ENCODE measurements around the gene CMTM3. TPM values are rescaled to one million over a fixed set of nuclear protein-coding genes. Genes with fewer than 3 reads are reported as not detected.
"Not testable (repeated sequence)": the region's sequence is repeated elsewhere in the genome, so short reads cannot be mapped to it uniquely, and the experiment has no call there.

Gene CMTM3
- total and polyA plus RNA-seq, 2 donors = 29.2 to 33.4 TPM

GRCh38 chr16:66592241-66592640 lies 12.3 kb upstream of the CMTM3 start:
- Histone ChIP-seq H3K4me3 (ENCODE audit: low read depth, low read length) (no peak overlapping the region), H3K4me1 (ENCODE audit: insufficient read depth) (no peaks in the 10 kb centered on the region)
- WGBS = 80% methylated on average over 3 of the region's 3 CpGs

GRCh38 chr16:66592814-66593213 lies 11.7 kb upstream of the CMTM3 start:
- Histone ChIP-seq H3K4me3 (ENCODE audit: low read depth, low read length) (no peak overlapping the region), H3K27ac (ENCODE audit: low read depth) (no peak overlapping the region), H3K4me1 (ENCODE audit: insufficient read depth) (no peaks in the 10 kb centered on the region), H3K36me3 (ENCODE audit: insufficient read depth) (no peaks in the 10 kb centered on the region)
- 98% methylated on average over 3 of the region's 3 CpGs for WGBS
- no peak for DNase-seq (ENCODE audit: extremely low spot score)

More at GRCh38 chr16:66592241-66592640, 12.3 kb upstream of the CMTM3 start:
- no peak for DNase-seq (ENCODE audit: extremely low spot score)
- H3K36me3 ChIP-seq (ENCODE audit: insufficient read depth) = no peaks in the 10 kb centered on the region
- no peak overlapping the region for H3K27ac ChIP-seq (ENCODE audit: low read depth)

GRCh38 chr16:66594739-66595138 lies 9.8 kb upstream of the CMTM3 start:
- H3K36me3 ChIP-seq (ENCODE audit: insufficient read depth) = no peaks in the 10 kb centered on the region
- no peak overlapping the region for H3K4me3 ChIP-seq (ENCODE audit: low read depth, low read length)
- H3K27ac ChIP-seq (ENCODE audit: low read depth) = no peak overlapping the region
- DNase-seq (ENCODE audit: extremely low spot score) = no peak
- H3K4me1 ChIP-seq (ENCODE audit: insufficient read depth) = no peaks in the 10 kb centered on the region
- 71% methylated on average over 7 of the region's 7 CpGs for WGBS

- H3K4me1 ChIP-seq (ENCODE audit: insufficient read depth); H3K36me3 ChIP-seq (ENCODE audit: insufficient read depth); DNase-seq (ENCODE audit: extremely low spot score); H3K27ac ChIP-seq (ENCODE audit: low read depth); H3K4me3 ChIP-seq (ENCODE audit: low read depth, low read length): not testable (repeated sequence)
- 99% methylated on average over 4 of the region's 4 CpGs for WGBS
Measured at GRCh38 chr16:66596559-66596958, 7.9 kb upstream of the CMTM3 start.

- Histone ChIP-seq H3K36me3 (ENCODE audit: insufficient read depth) (no peaks in the 10 kb centered on the region), H3K27ac (ENCODE audit: low read depth) (no peak overlapping the region), H3K4me1 (ENCODE audit: insufficient read depth) (no peaks in the 10 kb centered on the region), H3K4me3 (ENCODE audit: low read depth, low read length) (no peak overlapping the region)
- WGBS = 87% methylated on average over 5 of the region's 5 CpGs
- no peak for DNase-seq (ENCODE audit: extremely low spot score)
Measured at GRCh38 chr16:66596986-66597848, 7.3 kb upstream of the CMTM3 start.

GRCh38 chr16:66598111-66598510 lies 6.4 kb upstream of the CMTM3 start:
- DNase-seq (ENCODE audit: extremely low spot score) = no peak
- Histone ChIP-seq H3K4me1 (ENCODE audit: insufficient read depth) (no peaks in the 10 kb centered on the region), H3K4me3 (ENCODE audit: low read depth, low read length) (no peak overlapping the region), H3K36me3 (ENCODE audit: insufficient read depth) (no peaks in the 10 kb centered on the region), H3K27ac (ENCODE audit: low read depth) (no peak overlapping the region)
- 75% methylated on average over 3 of the region's 3 CpGs for WGBS

- no peak overlapping the region for H3K27ac ChIP-seq (ENCODE audit: low read depth)
- H3K4me1 ChIP-seq (ENCODE audit: insufficient read depth) = no peaks in the 10 kb centered on the region
- no peaks in the 10 kb centered on the region for H3K36me3 ChIP-seq (ENCODE audit: insufficient read depth)
- no peak for DNase-seq (ENCODE audit: extremely low spot score)
- no peak overlapping the region for H3K4me3 ChIP-seq (ENCODE audit: low read depth, low read length)
- 91% methylated on average over 4 of the region's 4 CpGs for WGBS
Measured at GRCh38 chr16:66599726-66600125, 4.8 kb upstream of the CMTM3 start.

- 98% methylated on average over 1 of the region's 1 CpG for WGBS
- no peak overlapping the region for H3K4me3 ChIP-seq (ENCODE audit: low read depth, low read length)
- H3K27ac ChIP-seq (ENCODE audit: low read depth) = no peak overlapping the region
- no peak for DNase-seq (ENCODE audit: extremely low spot score)
- H3K36me3 ChIP-seq (ENCODE audit: insufficient read depth) = no peaks in the 10 kb centered on the region
- H3K4me1 ChIP-seq (ENCODE audit: insufficient read depth) = no peaks in the 10 kb centered on the region
Measured at GRCh38 chr16:66600477-66600876, 4.0 kb upstream of the CMTM3 start.

- H3K27ac ChIP-seq (ENCODE audit: low read depth) = no peak overlapping the region
- no peaks in the 10 kb centered on the region for H3K36me3 ChIP-seq (ENCODE audit: insufficient read depth)
- WGBS = 96% methylated on average over 5 of the region's 5 CpGs
- H3K4me1 ChIP-seq (ENCODE audit: insufficient read depth) = no peaks in the 10 kb centered on the region
- H3K4me3 ChIP-seq (ENCODE audit: low read depth, low read length) = no peak overlapping the region
- no peak for DNase-seq (ENCODE audit: extremely low spot score)
Measured at GRCh38 chr16:66601471-66601870, 3.0 kb upstream of the CMTM3 start.

GRCh38 chr16:66603537-66604375 lies 748 bp upstream of the CMTM3 start:
- WGBS = 6% methylated on average over 32 of the region's 32 CpGs
- peak overlapping the region; percentile 74 for H3K4me3 ChIP-seq (ENCODE audit: low read depth, low read length)
- H3K27ac ChIP-seq (ENCODE audit: low read depth) = peak overlapping the region; percentile 70
- peak; percentile 57 for DNase-seq (ENCODE audit: extremely low spot score)
- H3K36me3 ChIP-seq (ENCODE audit: insufficient read depth) = no peaks in the 10 kb centered on the region
- no peaks in the 10 kb centered on the region for H3K4me1 ChIP-seq (ENCODE audit: insufficient read depth)

GRCh38 chr16:66605177-66605978 lies 874 bp downstream of the CMTM3 start:
- WGBS = 3% methylated on average over 61 of the region's 61 CpGs
- no peaks in the 10 kb centered on the region for H3K4me1 ChIP-seq (ENCODE audit: insufficient read depth)
- peak overlapping the region; percentile 83 for H3K27ac ChIP-seq (ENCODE audit: low read depth)
- no peak for DNase-seq (ENCODE audit: extremely low spot score)
- peak overlapping the region; percentile 74 for H3K4me3 ChIP-seq (ENCODE audit: low read depth, low read length)
- H3K36me3 ChIP-seq (ENCODE audit: insufficient read depth) = no peaks in the 10 kb centered on the region

GRCh38 chr16:66605979-66606751 lies 1.7 kb downstream of the CMTM3 start:
- Histone ChIP-seq H3K4me1 (ENCODE audit: insufficient read depth) (no peaks in the 10 kb centered on the region), H3K27ac (ENCODE audit: low read depth) (peak overlapping the region; percentile 83), H3K36me3 (ENCODE audit: insufficient read depth) (no peaks in the 10 kb centered on the region), H3K4me3 (ENCODE audit: low read depth, low read length) (peak overlapping the region; percentile 74)
- 57% methylated on average over 10 of the region's 10 CpGs for WGBS
- no peak for DNase-seq (ENCODE audit: extremely low spot score)

All from urinary bladder (tissue), 4 donors.